A673 (cell line): ENCODE measurements around the gene SLC35A3.

ENCODE experiments used
- CTCF ChIP-seq: fragments of 300-800, 200-600 bp; sonication (generic); conservative IDR thresholded peaks from 2 replicates; pipeline ENCODE4 v1.5.1; 2017; ENCODE audit warnings: low read depth, mild to moderate bottlenecking, antibody characterized with exemption, low read length, moderate library complexity, mixed read lengths
- EZH2 ChIP-seq: fragments of 200-600 bp; sonication (generic); IDR thresholded peaks from 2 replicates; pipeline ENCODE4 v1.6.1; 2017; ENCODE audit warnings: borderline replicate concordance, low read depth, mild to moderate bottlenecking, mixed read lengths, antibody characterized with exemption, low read length; ENCODE audit not compliant: poor library complexity, severe bottlenecking

DNA sequence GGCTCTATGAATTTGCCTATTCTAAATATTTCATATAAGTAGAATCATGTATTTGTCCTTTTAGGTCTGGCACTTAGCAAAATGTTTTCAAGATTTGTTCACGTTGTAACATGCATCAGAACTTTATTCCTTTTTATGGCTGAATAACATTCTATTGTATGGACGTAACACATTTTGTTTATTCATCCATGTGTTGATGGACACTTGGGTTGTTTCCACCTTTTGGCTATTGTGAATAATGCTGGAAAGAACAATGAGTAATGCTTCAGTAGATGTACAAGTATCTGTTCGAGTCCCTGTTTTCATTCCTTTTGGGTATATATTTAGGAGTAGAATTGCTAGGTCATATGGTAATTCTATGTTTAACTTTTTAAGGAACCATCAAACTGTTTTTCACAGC, 24.7 kb downstream of the SLC35A3 start:
- TF ChIP-seq CTCF (no peak), EZH2 (no peak)
